ENCODE data around the gene GAMT. TPM values are rescaled to one million over a fixed set of nuclear protein-coding genes. Genes with fewer than 3 reads are reported as not detected.

GAMT gene
- total and polyA plus RNA-seq, 2 experiments from 2014 or later = 21.5 to 36.9 TPM

- TF ChIP-seq, protein P1, sequence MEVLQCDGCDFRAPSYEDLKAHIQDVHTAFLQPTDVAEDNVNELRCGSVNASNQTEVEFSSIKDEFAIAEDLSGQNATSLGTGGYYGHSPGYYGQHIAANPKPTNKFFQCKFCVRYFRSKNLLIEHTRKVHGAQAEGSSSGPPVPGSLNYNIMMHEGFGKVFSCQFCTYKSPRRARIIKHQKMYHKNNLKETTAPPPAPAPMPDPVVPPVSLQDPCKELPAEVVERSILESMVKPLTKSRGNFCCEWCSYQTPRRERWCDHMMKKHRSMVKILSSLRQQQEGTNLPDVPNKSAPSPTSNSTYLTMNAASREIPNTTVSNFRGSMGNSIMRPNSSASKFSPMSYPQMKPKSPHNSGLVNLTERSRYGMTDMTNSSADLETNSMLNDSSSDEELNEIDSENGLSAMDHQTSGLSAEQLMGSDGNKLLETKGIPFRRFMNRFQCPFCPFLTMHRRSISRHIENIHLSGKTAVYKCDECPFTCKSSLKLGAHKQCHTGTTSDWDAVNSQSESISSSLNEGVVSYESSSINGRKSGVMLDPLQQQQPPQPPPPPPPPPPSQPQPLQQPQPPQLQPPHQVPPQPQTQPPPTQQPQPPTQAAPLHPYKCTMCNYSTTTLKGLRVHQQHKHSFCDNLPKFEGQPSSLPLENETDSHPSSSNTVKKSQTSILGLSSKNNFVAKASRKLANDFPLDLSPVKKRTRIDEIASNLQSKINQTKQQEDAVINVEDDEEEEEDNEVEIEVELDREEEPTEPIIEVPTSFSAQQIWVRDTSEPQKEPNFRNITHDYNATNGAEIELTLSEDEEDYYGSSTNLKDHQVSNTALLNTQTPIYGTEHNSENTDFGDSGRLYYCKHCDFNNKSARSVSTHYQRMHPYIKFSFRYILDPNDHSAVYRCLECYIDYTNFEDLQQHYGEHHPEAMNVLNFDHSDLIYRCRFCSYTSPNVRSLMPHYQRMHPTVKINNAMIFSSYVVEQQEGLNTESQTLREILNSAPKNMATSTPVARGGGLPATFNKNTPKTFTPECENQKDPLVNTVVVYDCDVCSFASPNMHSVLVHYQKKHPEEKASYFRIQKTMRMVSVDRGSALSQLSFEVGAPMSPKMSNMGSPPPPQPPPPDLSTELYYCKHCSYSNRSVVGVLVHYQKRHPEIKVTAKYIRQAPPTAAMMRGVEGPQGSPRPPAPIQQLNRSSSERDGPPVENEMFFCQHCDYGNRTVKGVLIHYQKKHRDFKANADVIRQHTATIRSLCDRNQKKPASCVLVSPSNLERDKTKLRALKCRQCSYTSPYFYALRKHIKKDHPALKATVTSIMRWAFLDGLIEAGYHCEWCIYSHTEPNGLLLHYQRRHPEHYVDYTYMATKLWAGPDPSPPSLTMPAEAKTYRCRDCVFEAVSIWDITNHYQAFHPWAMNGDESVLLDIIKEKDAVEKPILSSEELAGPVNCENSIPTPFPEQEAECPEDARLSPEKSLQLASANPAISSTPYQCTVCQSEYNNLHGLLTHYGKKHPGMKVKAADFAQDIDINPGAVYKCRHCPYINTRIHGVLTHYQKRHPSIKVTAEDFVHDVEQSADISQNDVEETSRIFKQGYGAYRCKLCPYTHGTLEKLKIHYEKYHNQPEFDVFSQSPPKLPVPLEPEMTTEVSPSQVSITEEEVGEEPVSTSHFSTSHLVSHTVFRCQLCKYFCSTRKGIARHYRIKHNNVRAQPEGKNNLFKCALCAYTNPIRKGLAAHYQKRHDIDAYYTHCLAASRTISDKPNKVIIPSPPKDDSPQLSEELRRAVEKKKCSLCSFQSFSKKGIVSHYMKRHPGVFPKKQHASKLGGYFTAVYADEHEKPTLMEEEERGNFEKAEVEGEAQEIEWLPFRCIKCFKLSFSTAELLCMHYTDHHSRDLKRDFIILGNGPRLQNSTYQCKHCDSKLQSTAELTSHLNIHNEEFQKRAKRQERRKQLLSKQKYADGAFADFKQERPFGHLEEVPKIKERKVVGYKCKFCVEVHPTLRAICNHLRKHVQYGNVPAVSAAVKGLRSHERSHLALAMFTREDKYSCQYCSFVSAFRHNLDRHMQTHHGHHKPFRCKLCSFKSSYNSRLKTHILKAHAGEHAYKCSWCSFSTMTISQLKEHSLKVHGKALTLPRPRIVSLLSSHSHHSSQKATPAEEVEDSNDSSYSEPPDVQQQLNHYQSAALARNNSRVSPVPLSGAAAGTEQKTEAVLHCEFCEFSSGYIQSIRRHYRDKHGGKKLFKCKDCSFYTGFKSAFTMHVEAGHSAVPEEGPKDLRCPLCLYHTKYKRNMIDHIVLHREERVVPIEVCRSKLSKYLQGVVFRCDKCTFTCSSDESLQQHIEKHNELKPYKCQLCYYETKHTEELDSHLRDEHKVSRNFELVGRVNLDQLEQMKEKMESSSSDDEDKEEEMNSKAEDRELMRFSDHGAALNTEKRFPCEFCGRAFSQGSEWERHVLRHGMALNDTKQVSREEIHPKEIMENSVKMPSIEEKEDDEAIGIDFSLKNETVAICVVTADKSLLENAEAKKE (CRISPR knock-in tag; IDR thresholded peaks at IDR 0.05) = no peak
Measured at GRCh38 chr19:1447944-1448343, 46.6 kb upstream of the GAMT start (continued).

DNA sequence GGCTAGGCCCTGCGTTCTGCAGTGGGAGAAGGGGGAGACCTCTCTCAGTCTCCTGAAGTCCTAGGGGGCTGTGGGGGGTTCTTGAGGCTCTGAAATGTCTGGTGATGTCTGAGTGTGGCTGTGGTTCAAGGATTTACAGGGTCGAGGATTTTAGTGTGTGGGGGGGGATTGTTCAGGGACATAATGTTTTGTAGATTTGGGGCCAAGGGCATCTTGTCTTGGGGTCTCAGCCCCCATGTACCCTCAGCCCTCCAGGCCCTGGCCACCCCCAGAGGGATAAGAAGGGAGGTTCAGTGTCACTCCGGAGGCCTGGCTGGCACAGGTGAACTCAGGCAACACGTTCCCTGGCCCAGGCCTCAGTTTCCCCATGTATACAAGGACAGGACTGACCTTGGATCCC lies 46.2 kb upstream of the GAMT start:
- Mint-ChIP-seq H3K4me3 (peak overlapping the region; percentile 37; the same call in 1 of the 3 replicates), H3K36me3 (ENCODE audit: low read depth) (peaks cover 6% of the 10 kb centered on the region), H3K4me1 (peaks cover 34% of the 10 kb centered on the region), H3K27me3 (ENCODE audit: insufficient read depth, low read depth, poor library complexity) (peaks cover 61% of the 10 kb centered on the region), H3K27ac (no peak overlapping the region), H3K9me3 (no peaks in the 10 kb centered on the region; the same call in 2 of the 3 replicates)
- 0 out of 2 replicates have a peak, but pooled peaks cover 3% of the 10 kb centered on the region for H3K79me2 ChIP-seq (replicated peaks; ENCODE audit: insufficient read depth)
- no peak overlapping the region for H3K27ac ChIP-seq (ENCODE audit: low read depth)
- peaks cover 26% of the 10 kb centered on the region; the same call in 1 of the 2 replicates for H3K4me1 ChIP-seq (ENCODE audit: insufficient read depth)
- H3K9me2 ChIP-seq (ENCODE audit: insufficient read depth) = no peaks in the 10 kb centered on the region
- H3K4me2 ChIP-seq = no peak overlapping the region
- H3F3A ChIP-seq (replicated peaks; ENCODE audit: low read depth) = peaks cover 39% of the 10 kb centered on the region
- peaks cover 45% of the 10 kb centered on the region for H3K27me3 ChIP-seq (ENCODE audit: insufficient read depth)
- no peaks in the 10 kb centered on the region for H3K36me3 ChIP-seq (ENCODE audit: insufficient read depth)
- no peak overlapping the region for H2AFZ ChIP-seq
- ATAC-seq = no peak
- 0 out of 2 replicates have a peak, but pooled peaks cover under 1% of the 10 kb centered on the region for H4K20me1 ChIP-seq (replicated peaks; ENCODE audit: insufficient read depth)
- DNase-seq (ENCODE audit: low spot score) = no peak
- peak overlapping the region; percentile 83; the same call in 1 of the 2 replicates for H3K4me3 ChIP-seq
- TF ChIP-seq POLR2AphosphoS5 (IDR thresholded peaks at IDR 0.05; ENCODE audit: low read depth) (no peak), JUNB (IDR thresholded peaks at IDR 0.05; ENCODE audit: unreplicated experiment) (no peak), ZNF331 (CRISPR knock-in tag; IDR thresholded peaks at IDR 0.05; ENCODE audit: low read depth) (no peak), NANOG (IDR thresholded peaks at IDR 0.05; ENCODE audit: borderline replicate concordance) (no peak), EZH2 (IDR thresholded peaks at IDR 0.05; ENCODE audit: low read depth, unreplicated experiment) (no peak), ZNF114 (CRISPR knock-in tag; IDR thresholded peaks at IDR 0.05) (no peak), CTCF (conservative IDR thresholded peaks at IDR 0.05; ENCODE audit: low read depth in 2 of 2) (no peak)
- TF ChIP-seq, protein P1 (CRISPR knock-in tag; IDR thresholded peaks at IDR 0.05) = no peak

All from GM23338 (cell line).